WTC11 (cell line): Measurements from ENCODE around the gene DNAH17.

Experiments used
- FOXK1 ChIP-seq: sonication (generic); formaldehyde crosslinking; IDR thresholded peaks from 2 replicates; pipeline ENCODE4 v1.8.0; 2022; ENCODE audit warnings: mild to moderate bottlenecking, moderate library complexity, missing genetic modification reagents
- IRF2 ChIP-seq: sonication (generic); formaldehyde crosslinking; IDR thresholded peaks from 2 replicates; pipeline ENCODE4 v1.8.0; 2022; ENCODE audit warnings: low read depth, missing genetic modification reagents, borderline replicate concordance
- JUN ChIP-seq: sonication (generic); formaldehyde crosslinking; IDR thresholded peaks from 2 replicates; pipeline ENCODE4 v1.8.0; 2023; ENCODE audit warnings: mild to moderate bottlenecking, missing genetic modification reagents
- MAX ChIP-seq: sonication (generic); formaldehyde crosslinking; IDR thresholded peaks from 2 replicates; pipeline ENCODE4 v1.8.0; 2022; ENCODE audit warnings: mild to moderate bottlenecking, missing genetic modification reagents
- MYBL2 ChIP-seq: sonication (generic); formaldehyde crosslinking; IDR thresholded peaks from 2 replicates; pipeline ENCODE4 v1.8.1; 2023; ENCODE audit warnings: mild to moderate bottlenecking, moderate library complexity, missing genetic modification reagents
- TEAD4 ChIP-seq: sonication (generic); formaldehyde crosslinking; IDR thresholded peaks from 2 replicates; pipeline ENCODE4 v1.8.0; 2022; ENCODE audit warnings: mild to moderate bottlenecking, missing genetic modification reagents
- TF ChIP-seq, protein P1 (sequence below): fragments of 200-600 bp; IDR thresholded peaks from 2 replicates; pipeline ENCODE4 v1.8.0; 2022; ENCODE audit warnings: antibody characterized with exemption
- TF ChIP-seq, protein P2 (sequence below): sonication (generic); formaldehyde crosslinking; IDR thresholded peaks from 2 replicates; pipeline ENCODE4 v1.8.1; 2023; ENCODE audit warnings: mild to moderate bottlenecking, missing genetic modification reagents
- TF ChIP-seq, protein P3 (sequence below): sonication (generic); formaldehyde crosslinking; IDR thresholded peaks from 2 replicates; pipeline ENCODE4 v1.8.1; 2022; ENCODE audit warnings: low read depth, missing genetic modification reagents, borderline replicate concordance

DNA sequence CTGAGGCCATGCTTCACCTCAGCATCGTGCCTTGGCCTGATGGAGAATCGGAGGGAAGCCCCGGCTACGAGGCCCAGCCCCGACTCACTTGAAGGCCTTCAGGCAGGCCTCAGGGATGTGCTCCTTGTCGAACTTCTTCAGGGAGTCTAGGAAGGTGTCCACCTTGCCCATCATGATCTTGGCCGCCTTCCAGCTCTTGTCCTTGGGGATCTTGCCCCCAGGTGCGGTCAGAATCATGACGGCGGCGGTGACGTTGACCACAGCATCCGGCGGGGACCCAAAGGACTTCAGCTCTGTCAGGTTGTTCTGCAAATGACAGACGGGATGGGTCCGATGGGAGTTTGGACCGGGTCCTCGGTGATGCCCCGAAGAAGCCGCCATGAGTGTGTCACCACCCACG is 117.5 kb downstream of the DNAH17 start:
- TF ChIP-seq MAX (CRISPR knock-in tag) (no peak), JUN (no peak), TEAD4 (CRISPR knock-in tag) (no peak), FOXK1 (CRISPR knock-in tag) (no peak), IRF2 (CRISPR knock-in tag) (no peak), MYBL2 (no peak)
- TF ChIP-seq, protein P1, sequence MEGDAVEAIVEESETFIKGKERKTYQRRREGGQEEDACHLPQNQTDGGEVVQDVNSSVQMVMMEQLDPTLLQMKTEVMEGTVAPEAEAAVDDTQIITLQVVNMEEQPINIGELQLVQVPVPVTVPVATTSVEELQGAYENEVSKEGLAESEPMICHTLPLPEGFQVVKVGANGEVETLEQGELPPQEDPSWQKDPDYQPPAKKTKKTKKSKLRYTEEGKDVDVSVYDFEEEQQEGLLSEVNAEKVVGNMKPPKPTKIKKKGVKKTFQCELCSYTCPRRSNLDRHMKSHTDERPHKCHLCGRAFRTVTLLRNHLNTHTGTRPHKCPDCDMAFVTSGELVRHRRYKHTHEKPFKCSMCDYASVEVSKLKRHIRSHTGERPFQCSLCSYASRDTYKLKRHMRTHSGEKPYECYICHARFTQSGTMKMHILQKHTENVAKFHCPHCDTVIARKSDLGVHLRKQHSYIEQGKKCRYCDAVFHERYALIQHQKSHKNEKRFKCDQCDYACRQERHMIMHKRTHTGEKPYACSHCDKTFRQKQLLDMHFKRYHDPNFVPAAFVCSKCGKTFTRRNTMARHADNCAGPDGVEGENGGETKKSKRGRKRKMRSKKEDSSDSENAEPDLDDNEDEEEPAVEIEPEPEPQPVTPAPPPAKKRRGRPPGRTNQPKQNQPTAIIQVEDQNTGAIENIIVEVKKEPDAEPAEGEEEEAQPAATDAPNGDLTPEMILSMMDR: no peak
- TF ChIP-seq, protein P2, sequence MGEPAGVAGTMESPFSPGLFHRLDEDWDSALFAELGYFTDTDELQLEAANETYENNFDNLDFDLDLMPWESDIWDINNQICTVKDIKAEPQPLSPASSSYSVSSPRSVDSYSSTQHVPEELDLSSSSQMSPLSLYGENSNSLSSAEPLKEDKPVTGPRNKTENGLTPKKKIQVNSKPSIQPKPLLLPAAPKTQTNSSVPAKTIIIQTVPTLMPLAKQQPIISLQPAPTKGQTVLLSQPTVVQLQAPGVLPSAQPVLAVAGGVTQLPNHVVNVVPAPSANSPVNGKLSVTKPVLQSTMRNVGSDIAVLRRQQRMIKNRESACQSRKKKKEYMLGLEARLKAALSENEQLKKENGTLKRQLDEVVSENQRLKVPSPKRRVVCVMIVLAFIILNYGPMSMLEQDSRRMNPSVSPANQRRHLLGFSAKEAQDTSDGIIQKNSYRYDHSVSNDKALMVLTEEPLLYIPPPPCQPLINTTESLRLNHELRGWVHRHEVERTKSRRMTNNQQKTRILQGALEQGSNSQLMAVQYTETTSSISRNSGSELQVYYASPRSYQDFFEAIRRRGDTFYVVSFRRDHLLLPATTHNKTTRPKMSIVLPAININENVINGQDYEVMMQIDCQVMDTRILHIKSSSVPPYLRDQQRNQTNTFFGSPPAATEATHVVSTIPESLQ (CRISPR knock-in tag): no peak
- TF ChIP-seq, protein P3, sequence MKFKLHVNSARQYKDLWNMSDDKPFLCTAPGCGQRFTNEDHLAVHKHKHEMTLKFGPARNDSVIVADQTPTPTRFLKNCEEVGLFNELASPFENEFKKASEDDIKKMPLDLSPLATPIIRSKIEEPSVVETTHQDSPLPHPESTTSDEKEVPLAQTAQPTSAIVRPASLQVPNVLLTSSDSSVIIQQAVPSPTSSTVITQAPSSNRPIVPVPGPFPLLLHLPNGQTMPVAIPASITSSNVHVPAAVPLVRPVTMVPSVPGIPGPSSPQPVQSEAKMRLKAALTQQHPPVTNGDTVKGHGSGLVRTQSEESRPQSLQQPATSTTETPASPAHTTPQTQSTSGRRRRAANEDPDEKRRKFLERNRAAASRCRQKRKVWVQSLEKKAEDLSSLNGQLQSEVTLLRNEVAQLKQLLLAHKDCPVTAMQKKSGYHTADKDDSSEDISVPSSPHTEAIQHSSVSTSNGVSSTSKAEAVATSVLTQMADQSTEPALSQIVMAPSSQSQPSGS (CRISPR knock-in tag): no peak
